ELR (cell line): ENCODE results near the gene ENTPD3.
A peak's percentile ranks its signal among the peaks of the same experiment; 100 is the strongest.
"Not testable (repeated sequence)": the region's sequence is repeated elsewhere in the genome, so short reads cannot be mapped to it uniquely, and the experiment has no call there.

Experiments
- DNase-seq: peaks from one replicate; pipeline ENCODE4 v3.0.0-alpha.2; 2015; ENCODE audit warnings: low read depth

ENTPD3 gene

GRCh38 chr3:40407007-40407406, 20.0 kb downstream of the ENTPD3 start:
- DNase-seq: no peak

DNA sequence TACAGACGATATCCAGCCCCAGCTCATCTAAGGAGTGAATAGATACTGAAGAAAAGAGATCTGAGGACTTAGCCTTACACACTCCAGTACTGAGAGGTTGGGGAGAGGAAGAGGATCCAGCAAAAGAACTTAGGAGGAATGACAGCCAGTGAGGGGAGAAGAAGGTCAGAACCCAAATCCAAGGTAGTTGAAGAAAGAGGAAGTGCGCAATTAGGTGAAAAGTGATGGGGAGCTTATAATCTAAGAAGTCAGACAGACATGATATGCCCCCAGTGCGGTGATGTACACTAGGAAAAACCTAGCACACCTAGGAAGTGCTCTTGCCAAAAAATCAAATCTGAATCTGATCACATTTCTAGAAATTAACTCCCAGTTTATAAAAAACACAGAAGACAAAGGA, 20.6 kb downstream of the ENTPD3 start:
- no peak for DNase-seq

DNA sequence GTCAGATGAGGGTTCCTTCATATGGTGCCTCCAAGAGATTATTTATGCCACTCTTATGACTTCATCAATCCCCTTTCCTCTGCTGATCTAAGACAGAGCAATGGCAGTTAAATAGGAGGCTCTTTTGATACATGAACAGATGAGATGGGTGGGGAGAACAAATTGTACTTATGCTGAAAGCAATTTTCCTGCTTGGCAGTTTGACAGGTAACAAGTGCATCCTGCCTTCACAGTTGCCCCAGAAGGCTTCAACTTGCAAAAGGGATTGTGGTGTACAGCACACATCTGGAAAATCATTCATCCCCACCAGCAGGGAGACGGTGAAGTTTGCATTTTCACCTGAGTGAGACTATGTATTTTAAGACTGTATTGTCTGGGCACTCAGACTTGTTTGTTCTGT, 27.3 kb downstream of the ENTPD3 start:
- no peak for DNase-seq

- no peak for DNase-seq
These were observed 31.0 kb downstream of the ENTPD3 start for GRCh38 chr3:40417845-40418543.

GRCh38 chr3:40422861-40423260, 35.9 kb downstream of the ENTPD3 start:
- DNase-seq: no peak

- DNase-seq: no peak
These were observed 40.2 kb downstream of the ENTPD3 start for GRCh38 chr3:40427045-40427669.

DNA sequence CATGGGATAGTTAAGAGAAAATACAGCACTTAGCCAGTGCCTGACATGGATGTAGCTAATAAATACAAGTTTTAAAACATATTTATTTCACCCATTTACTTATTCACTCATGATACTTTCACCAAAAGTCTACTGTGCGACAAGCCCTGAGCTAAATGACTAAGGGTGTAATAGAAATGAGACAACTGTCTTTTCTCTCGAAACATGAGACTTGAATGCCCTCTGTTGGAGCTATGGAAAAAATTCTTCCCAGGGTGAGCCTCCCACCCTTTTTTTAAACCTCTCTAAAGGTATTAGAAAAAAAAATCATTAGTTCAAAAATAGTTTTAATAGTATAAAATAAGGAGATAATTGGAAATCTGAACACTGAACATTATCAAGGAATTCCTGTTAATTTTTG, 45.8 kb downstream of the ENTPD3 start:
- peak; percentile 13 for DNase-seq

DNA sequence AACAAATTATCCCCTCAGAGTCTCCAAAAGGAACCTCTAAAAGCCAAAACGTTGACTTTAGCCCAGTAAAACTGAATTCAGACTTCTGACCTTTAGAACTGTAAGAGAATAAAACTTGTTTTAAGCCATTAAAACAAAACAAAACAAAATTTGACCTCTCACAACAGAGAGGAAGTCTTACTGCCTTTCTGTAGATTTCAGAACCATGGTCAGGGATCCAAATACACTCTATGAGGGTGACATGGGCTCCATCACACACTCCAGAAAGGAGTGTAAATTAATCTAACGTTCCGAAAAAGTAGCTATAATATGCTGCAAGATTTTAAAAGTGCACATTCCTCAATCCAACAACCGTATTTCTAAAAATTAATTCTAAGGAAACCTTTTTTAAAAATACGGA, 50.9 kb downstream of the ENTPD3 start:
- DNase-seq: no peak

- DNase-seq: no peak
These were observed 58.1 kb downstream of the ENTPD3 start for GRCh38 chr3:40445062-40445461.

DNA sequence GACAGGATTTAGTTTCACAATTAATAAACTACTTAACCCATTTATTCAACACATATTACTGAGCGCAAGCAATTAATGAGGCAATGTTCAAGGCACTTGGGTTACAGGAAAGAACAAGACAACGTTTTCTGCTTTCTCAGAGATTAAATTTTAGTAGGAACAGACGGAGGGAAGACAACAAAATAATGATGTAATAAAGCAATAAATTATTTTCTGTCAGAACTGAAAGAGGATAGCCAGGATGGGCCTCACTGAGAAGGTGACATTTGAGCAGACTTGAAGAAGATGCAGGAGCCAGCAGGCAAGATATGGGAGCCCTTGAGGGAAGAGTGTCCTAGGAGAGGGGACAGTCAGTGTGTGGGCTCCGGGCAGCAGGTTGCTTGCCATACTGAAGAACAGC, 58.9 kb downstream of the ENTPD3 start:
- no peak for DNase-seq

DNA sequence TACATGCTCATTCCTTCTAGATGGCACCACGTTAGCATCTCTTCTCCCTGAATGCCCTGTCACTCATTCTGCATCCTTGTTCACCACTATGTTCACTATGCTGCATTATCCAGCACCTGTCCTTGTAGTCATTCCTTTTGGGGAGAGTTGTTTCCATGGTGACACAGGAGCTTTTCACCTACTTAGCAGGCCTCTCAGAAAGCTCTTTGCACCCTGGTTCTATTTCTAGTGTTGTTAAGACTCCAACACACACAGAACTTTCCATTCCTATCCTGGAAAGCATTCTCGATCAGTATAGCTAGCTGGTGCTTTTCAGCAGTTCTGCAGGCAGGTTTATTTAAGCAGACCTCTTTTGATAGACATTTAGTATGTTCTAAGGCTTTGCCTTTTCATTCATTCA, 63.5 kb downstream of the ENTPD3 start:
- DNase-seq: no peak

- DNase-seq: no peak
These were observed 64.6 kb downstream of the ENTPD3 start for GRCh38 chr3:40451551-40451950.

DNA sequence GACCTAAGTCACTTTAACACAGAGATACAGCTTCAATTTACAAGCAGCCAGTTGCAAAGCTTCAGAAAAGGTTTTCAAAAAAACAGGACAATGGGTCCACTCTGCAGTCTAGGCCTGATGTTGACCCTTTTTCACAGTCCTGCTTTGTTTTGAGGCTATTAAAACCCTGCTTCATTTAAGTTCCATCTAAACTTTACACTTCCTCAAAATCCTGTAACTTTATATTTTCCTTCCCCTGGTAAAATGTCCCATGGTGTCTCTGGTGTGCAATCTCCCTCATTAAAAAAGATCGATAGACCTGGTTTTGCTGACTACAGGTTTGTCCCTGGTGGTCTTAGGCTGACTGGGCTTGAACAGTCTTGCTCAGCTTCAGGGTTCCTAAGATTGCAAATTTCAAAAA, 65.1 kb downstream of the ENTPD3 start:
- no peak for DNase-seq

DNA sequence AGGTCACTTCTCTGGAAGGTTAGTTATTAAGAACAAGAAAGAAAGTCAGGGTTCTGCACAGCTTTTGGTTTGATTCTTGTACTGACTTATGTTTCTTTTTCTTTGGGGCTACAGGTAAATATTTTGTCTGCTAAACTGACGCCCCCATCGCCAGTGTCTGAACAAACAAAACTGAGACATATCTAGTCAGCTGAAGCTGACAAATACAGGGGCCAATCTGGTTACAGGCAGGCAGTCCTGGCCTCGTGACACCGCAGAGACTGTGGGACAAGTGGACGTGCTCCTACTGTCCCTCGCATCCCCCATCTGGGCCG, 65.5 kb downstream of the ENTPD3 start:
- DNase-seq: no peak

- peak; percentile 99 for DNase-seq
These were observed 66.1 kb downstream of the ENTPD3 start for GRCh38 chr3:40452876-40453730.

- DNase-seq: no peak
These were observed 66.9 kb downstream of the ENTPD3 start for GRCh38 chr3:40453933-40454332.

DNA sequence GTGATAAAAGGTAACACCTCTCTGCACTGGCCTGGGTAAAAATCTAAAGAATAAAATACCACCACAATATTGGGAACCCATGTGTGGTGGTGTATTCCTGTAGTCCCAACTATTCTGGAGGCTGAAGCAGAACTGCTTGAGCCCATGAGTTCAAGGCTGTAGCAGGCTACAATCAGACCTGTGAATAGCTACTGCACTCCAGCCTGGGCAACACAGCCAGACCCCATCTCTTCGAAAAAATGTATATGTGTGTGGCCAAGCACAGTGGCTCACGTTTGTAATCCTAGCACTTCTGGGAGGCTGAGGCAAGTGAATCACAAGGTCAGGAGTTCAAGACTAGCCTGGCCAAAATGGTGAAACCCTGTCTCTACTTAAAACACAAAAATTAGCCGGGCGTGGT, 68.3 kb downstream of the ENTPD3 start:
- no peak for DNase-seq

DNA sequence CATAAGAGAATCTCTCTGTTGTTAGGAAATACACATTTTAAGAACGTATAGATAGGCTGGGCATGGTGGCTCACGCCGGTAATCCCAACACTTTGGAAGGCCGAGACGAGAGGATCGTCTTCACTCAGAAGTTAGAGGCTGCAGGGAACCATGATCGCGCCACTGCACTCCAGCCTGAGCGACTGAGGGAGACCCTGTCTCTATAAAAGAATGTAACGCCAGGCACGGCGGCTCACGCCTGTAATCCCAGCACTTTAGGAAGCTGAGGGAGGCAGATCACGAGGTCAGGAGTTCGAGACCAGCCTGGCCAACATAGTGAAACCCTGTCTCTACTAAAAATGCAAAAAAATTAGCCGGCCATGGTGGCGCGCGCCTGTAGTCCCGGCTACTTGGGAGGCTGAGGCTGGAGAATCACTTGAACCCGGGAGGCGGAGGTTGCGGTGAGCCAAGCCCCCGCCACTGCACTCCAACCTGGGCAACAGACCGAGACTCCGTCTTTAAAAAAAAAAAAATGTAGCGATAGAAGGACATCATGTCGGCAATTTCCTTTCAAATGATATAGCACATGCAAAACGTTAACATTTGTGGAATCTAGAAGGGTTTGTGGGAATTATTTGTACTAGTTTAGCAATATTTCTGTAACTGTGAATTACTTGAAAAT, 69.4 kb downstream of the ENTPD3 start:
- DNase-seq: no peak

DNA sequence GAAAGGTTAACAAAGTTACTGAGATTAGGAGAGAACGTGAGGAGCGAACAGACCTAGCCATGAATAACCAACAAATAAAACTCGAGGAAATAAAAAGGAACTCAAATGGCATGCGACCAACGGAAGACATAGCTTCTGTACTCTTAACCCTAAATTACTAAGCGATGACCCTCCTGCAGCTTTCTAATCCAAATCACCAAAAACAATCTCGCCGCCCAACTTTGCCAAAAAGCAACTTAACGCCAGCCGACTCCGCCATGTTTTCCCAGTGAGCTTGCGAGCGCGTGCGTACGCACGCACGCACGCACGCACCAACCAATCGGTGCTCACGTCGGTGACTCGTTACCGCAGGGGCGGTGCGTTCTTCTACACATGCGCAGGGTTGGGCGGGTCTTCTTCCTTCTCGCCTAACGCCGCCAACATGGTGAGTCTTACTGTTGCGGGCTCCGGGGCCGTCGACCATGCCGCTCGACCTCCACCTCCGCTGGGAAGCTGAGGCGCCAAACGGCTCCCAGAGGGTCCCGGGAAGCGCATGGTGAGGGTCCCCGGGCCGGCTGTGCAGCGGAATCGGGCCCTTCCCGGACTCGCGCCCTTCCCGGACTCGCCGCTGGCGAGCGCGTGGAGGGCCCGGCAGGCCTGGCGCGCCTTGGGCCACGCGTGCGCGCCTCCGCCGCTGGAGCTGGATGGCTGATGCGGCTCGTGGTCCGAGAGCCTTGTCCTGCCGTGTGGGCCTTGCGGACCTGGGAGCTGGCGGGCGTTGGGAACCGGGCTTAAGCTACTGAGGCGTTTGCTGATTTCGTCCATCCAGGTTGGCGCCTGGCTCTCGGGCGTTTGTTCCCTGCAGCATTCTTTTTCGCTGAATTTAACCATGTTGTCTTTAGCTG, 70.2 kb downstream of the ENTPD3 start, which contains the start of gene RPL14:
Gene RPL14 (plus strand): TSS at position 400 of the 884 bp plus-strand sequence. CDS start 133 bp downstream, at position 533.
- DNase-seq: peak; percentile 96

DNA sequence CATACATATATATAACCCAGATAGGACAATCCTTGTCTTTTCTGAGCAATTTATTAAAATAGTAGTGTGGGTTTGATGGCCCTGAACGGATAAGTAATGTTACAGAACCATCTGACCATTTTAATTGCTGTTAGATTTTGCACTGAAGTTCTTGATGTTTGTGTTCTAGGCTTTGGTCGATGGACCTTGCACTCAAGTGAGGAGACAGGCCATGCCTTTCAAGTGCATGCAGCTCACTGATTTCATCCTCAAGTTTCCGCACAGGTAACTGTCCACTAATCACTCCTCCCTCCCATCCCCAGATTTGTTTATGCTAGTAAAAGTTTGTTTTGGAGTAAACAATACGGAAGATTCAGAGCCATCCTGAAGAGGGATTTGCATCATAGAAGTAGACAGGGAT, 71.5 kb downstream of the ENTPD3 start:
- no peak for DNase-seq

- not testable (repeated sequence) for DNase-seq
These were observed 73.5 kb downstream of the ENTPD3 start for GRCh38 chr3:40460481-40460880.

GRCh38 chr3:40461161-40461560, 74.2 kb downstream of the ENTPD3 start:
- DNase-seq: no peak
